Muscle of arm (tissue), 12 donors: Measurements from ENCODE around the gene INTS15. TPM values are rescaled to one million over a fixed set of nuclear protein-coding genes. Genes with fewer than 3 reads are reported as not detected.
"Not testable (repeated sequence)": the region's sequence is repeated elsewhere in the genome, so short reads cannot be mapped to it uniquely, and the experiment has no call there.

ENCODE experiments used
- DNase-seq: peaks from one replicate; pipeline ENCODE4 v3.0.0-alpha.2; 2013
- polyA plus RNA-seq, 12 donors: library from polyadenylated mRNA; unstranded; fragments of 120-200 nt; gene quantifications; one replicate each; pipeline ENCODE4 v1.2.1, GENCODE V29; 2013; ENCODE audit not compliant: insufficient read length in 12 of 12

INTS15 gene
- polyA plus RNA-seq, 12 donors: 15.3 to 33.3 (median 23.5) TPM; not detected in 1

- no peak for DNase-seq
Measured at GRCh38 chr7:6615723-6616555, 26.1 kb downstream of the INTS15 start.

DNA sequence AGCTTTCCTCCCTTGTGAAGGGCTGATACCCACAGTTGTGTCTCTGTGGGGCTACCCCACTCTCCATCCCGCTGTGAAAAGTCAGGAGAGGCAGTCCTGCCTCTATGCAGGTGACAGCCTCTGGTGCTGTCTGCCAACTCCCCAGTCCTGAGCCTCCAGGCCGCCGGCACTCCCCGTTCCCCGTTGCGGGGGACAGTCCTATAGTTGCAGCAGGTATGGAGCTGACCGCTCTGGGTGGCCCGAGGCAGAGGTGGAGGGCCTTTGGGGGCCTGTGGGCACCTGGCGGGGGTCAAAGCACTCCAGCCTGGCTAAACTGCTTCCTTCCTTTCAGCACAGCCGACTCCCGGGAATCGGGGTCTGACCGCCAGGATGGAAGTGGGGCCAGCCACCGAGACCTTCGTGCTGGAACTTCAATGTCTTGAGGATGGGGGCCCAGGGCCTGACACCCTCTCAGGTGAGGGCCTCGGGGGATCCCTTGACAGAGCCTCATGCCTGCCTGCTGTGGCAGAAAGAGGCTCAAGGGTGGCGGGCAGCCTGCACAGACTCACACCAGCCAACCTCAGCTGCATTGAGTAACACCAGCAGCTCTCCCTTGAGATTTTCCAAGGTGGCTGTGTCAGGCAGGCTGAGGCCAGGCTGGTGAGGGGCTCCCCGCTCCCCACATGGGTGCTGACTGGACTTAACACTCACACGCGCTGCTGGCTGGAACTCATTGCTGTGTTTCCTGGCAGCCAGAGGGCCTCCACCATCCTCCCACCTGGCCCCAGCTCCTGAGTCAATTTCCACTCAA lies 27.2 kb downstream of the INTS15 start:
- DNase-seq: no peak

DNA sequence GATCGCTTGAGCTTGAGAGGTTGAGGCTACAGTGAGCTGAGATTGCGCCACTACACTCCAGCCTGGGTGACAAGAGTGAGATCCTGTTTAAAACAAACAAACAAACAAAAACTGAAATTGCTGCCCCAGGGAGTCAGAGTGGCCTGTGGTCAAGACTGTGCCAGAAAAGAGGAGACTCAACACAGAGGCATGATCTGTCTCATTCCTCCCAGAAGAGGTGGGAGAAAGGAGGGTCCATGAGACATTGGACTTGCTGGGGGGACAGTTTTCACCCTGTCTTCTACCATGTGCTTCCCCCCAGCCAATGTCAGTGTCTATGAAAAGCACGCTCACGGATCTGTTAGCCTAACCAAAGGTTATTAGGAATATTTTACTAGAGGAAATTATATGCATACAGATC lies 28.8 kb downstream of the INTS15 start:
- no peak for DNase-seq

GRCh38 chr7:6619961-6620360 lies 30.1 kb downstream of the INTS15 start:
- no peak for DNase-seq

- no peak for DNase-seq
Measured at GRCh38 chr7:6621195-6622133, 31.6 kb downstream of the INTS15 start.

GRCh38 chr7:6622134-6622710 lies 32.4 kb downstream of the INTS15 start:
- DNase-seq: no peak

- no peak for DNase-seq
Measured at GRCh38 chr7:6623589-6624245, 33.9 kb downstream of the INTS15 start.

GRCh38 chr7:6624246-6624611 lies 34.4 kb downstream of the INTS15 start:
- DNase-seq: no peak

GRCh38 chr7:6628045-6628444 lies 38.2 kb downstream of the INTS15 start:
- no peak for DNase-seq

DNA sequence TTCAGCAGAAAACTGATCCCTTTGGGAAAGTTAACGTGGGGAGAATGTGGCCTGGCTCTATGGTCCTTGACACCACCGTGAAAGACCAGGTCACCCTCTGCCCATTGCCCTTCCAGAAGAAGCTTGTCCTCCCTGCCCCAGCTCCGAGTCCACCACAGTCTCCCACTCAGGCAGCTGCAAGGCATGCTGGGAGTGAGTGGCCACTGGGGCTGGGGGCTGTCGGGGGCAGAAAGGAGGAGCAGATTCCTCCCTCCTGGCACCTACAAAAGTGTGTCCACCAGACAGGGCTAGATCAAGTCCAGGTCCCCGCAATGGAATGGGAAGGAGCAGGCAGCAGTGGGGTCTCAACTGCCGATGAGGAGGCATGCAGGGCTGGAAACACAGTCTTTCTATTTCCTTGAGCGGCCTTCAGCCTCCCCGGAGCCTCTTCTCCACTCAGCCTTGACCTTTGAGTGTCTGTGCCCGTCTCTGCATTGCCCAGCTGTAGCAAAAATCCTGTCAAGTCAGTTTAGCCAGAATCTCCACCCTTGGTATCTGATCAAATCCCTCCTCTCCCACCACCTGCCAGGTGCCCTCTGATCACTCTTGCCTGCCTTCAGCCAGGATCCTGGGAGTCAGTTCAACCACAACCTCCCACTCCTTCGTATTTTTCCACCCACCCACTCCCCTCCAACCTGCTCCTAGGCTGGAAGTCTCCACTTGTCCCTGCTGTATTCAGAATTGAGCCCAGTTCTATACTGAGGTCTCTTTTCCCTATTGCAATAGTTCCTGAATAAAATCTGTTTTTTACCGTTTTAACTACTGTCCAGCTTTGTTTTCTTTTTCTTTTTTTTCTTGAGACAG lies 40.4 kb downstream of the INTS15 start:
- no peak for DNase-seq

DNA sequence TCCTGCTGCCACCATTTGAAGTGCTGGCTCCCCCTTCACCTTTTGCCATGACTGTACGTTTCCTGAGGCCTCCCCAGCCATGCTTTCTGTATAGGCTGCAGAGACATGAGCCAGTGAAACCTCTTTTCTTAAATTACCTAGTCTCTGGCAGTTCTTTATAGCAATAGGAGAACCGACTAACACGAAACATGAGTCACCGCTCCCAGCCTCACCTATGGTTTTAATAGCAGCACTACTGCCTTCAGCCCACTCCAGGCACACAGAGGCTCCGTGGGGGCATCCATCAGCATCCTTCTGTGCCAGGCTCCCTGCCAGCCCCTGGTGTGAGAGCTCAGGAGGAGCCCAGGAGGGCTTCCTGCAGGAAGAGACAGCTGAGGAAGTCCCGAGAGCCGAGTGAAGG lies 41.8 kb downstream of the INTS15 start:
- DNase-seq: no peak

GRCh38 chr7:6634021-6634420 lies 44.2 kb downstream of the INTS15 start:
- DNase-seq: no peak

- DNase-seq: not testable (repeated sequence)
Measured at GRCh38 chr7:6634971-6635370, 45.1 kb downstream of the INTS15 start.

GRCh38 chr7:6636741-6637543 lies 47.1 kb downstream of the INTS15 start, which contains the start of gene ZNF316:
Gene ZNF316, plus strand, starts transcription at chr7:6637318. Its CDS starts 5,092 bp downstream, at chr7:6642410.
- DNase-seq: no peak

DNA sequence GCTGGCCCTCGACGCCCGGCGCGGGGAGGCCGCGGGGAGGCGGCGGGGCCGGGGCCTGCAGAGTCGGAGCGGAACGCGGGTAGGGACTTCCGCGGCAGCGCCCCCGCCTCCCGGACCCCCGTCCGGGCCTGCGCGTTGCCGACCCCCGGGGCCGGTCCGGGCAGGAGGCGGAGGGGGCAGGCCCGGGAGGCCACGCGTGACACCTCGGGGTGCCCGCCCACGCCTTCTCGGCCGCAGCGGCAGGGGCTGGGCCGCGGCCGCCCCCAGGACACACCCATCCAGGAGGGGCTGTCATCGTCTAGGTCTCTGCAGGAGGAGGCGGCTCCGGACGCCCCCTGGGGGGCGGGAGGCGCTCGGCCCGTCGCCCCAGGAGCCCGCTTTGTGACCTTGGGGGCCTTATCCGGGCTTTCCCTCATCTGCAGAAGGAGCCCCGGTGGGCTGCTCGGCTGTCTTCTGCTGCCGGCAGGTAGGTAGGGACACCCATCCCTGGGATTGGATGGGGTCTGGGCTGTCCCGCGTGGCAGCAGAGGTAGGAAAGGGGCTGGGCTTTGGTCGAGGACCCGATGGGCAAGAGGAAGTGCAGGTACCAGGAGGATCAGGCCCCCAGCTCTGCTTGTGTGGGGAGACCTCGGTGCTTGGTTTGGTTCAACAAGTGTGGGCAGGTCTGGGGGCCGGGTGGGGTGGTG lies 47.9 kb downstream of the INTS15 start:
- no peak for DNase-seq

GRCh38 chr7:6639032-6639431 lies 49.2 kb downstream of the INTS15 start:
- DNase-seq: no peak

- no peak for DNase-seq
Measured at GRCh38 chr7:6639627-6640026, 49.8 kb downstream of the INTS15 start.

DNA sequence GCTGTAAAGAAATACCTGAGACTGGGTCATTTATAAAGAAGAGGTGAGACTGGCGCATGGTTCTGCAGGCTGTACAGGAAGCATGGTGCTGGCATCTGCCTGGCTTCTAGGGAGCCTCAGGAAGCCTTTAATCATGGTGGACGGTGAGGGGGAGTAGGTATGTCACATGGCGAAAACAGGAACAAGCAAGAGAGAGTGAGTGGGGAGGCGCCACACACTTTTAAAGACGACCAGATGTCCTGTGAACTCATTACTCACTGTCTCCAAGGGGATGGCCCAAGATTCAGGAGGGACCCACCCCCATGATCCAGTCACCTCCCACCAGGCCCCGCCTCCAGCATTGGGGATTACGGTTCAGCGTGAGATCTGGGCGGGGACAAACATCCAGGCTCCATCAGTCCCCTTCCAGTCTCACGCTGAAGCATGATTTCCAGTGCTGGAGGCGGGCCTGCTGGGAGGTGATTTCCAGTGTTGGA lies 50.5 kb downstream of the INTS15 start:
- no peak for DNase-seq
